CD14-positive monocyte (primary cell): Measurements from ENCODE around the gene EPSTI1. TPM values are rescaled to one million over a fixed set of nuclear protein-coding genes. Genes with fewer than 3 reads are reported as not detected.

Experiments used
- DNase-seq, 3 donors: peaks; one replicate each; pipeline ENCODE4 v3.0.0-alpha.2; 2011 to 2022
- H2AFZ ChIP-seq: 2 replicates; pipeline ENCODE4 v1.6.0; 2012; ENCODE audit warnings: mild to moderate bottlenecking, low read depth, low read length, inconsistent platforms; ENCODE audit not compliant: insufficient read depth, poor library complexity, severe bottlenecking
- H3K27ac ChIP-seq, 2 donors: 1 replicate in 1 of 2; 2 replicates in 1 of 2; pipeline ENCODE4 v1.5.1; 2012 to 2013; ENCODE audit warnings: low read length in 2 of 2, control low read depth in 1 of 2, inconsistent platforms in 1 of 2, low read depth in 1 of 2, mild to moderate bottlenecking in 1 of 2
- H3K27me3 ChIP-seq, 2 donors: one replicate each; pipeline versions ENCODE4 v1.6.0 to v1.6.1; 2011 to 2013; ENCODE audit warnings: low read length in 2 of 2; ENCODE audit not compliant: control insufficient read depth in 2 of 2, insufficient read depth in 2 of 2
- H3K36me3 ChIP-seq, 2 donors: replicated peaks in 1 of 2; 1 replicate in 1 of 2; 2 replicates in 1 of 2; pipeline versions ENCODE4 v1.5.1 to v1.6.1; 2012 to 2013; ENCODE audit warnings: low read length in 2 of 2, control low read depth in 1 of 2, inconsistent platforms in 1 of 2, mild to moderate bottlenecking in 1 of 2; ENCODE audit not compliant: insufficient read depth in 2 of 2, control insufficient read depth in 1 of 2
- H3K4me1 ChIP-seq, 2 donors: 1 replicate in 1 of 2; 2 replicates in 1 of 2; pipeline versions ENCODE4 v1.5.1 to v1.6.1; 2012 to 2013; ENCODE audit warnings: low read length in 2 of 2, control low read depth in 1 of 2, inconsistent platforms in 1 of 2, mild to moderate bottlenecking in 1 of 2, moderate library complexity in 1 of 2; ENCODE audit not compliant: insufficient read depth in 2 of 2, control insufficient read depth in 1 of 2
- H3K4me2 ChIP-seq: replicated peaks from 2 replicates; pipeline ENCODE3; 2012; ENCODE audit warnings: low read length, moderate library complexity, mild to moderate bottlenecking; ENCODE audit not compliant: poor library complexity, severe bottlenecking; ENCODE audit errors: extremely low read depth
- H3K4me3 ChIP-seq, 3 experiments: fragments of 200-600 bp in 1 of 3; sonication (generic) in 1 of 3; replicated peaks in 1 of 3; 1 replicate in 2 of 3; 2 replicates in 1 of 3; pipeline ENCODE4 v1.5.1; 2011 to 2013; ENCODE audit warnings: low read length in 3 of 3, mild to moderate bottlenecking in 3 of 3, control low read depth in 2 of 3, low read depth in 2 of 3, inconsistent platforms in 1 of 3, moderate library complexity in 1 of 3
- H3K79me2 ChIP-seq: 2 replicates; pipeline ENCODE4 v1.6.0; 2012; ENCODE audit warnings: mild to moderate bottlenecking, control low read depth, inconsistent platforms, low read length, moderate library complexity; ENCODE audit not compliant: insufficient read depth
- H3K9ac ChIP-seq: 2 replicates; pipeline ENCODE4 v1.6.0; 2017; ENCODE audit warnings: low read length, mild to moderate bottlenecking; ENCODE audit not compliant: insufficient read depth, poor library complexity, severe bottlenecking
- H3K9me3 ChIP-seq, 2 donors: replicated peaks in 1 of 2; 1 replicate in 1 of 2; 2 replicates in 1 of 2; pipeline versions ENCODE4 v1.5.1 to v1.6.1; 2012 to 2013; ENCODE audit warnings: low read length in 2 of 2, control low read depth in 1 of 2; ENCODE audit not compliant: control insufficient read depth in 1 of 2, insufficient read depth in 1 of 2
- H4K20me1 ChIP-seq: 2 replicates; pipeline ENCODE4 v1.6.0; 2012; ENCODE audit warnings: mild to moderate bottlenecking, low read length, control low read depth, moderate library complexity; ENCODE audit not compliant: insufficient read depth
- H3K27ac Mint-ChIP-seq, 7 donors: one replicate each; pipeline ENCODE4 v1.8.0; 2020; ENCODE audit warnings: mild to moderate bottlenecking in 7 of 7, mixed read lengths in 7 of 7, moderate library complexity in 6 of 7, inconsistent platforms in 2 of 7
- H3K27me3 Mint-ChIP-seq, 3 donors: one replicate each; pipeline ENCODE4 v1.8.0; 2021 to 2022; ENCODE audit warnings: low read depth in 3 of 3, mild to moderate bottlenecking in 3 of 3, mixed read lengths in 3 of 3, moderate library complexity in 3 of 3, inconsistent platforms in 1 of 3
- H3K36me3 Mint-ChIP-seq, 2 donors: one replicate each; pipeline ENCODE4 v1.8.0; 2020; ENCODE audit warnings: mixed read lengths in 2 of 2, inconsistent platforms in 1 of 2, mild to moderate bottlenecking in 1 of 2
- H3K4me1 Mint-ChIP-seq: one replicate; pipeline ENCODE4 v1.8.0; 2020; ENCODE audit warnings: mild to moderate bottlenecking, mixed read lengths
- H3K4me3 Mint-ChIP-seq, 2 donors: one replicate each; pipeline ENCODE4 v1.8.0; 2020; ENCODE audit warnings: mild to moderate bottlenecking in 2 of 2, mixed read lengths in 2 of 2, moderate library complexity in 1 of 2
- H3K9me3 Mint-ChIP-seq, 7 donors: one replicate each; pipeline ENCODE4 v1.8.0; 2020 to 2022; ENCODE audit warnings: mixed read lengths in 7 of 7, mild to moderate bottlenecking in 6 of 7, moderate library complexity in 6 of 7, inconsistent platforms in 2 of 7
- WGBS: methylation state at CpG from one replicate; pipeline ENCODE4 v1.1.5; 2013; ENCODE audit warnings: missing lambda C conversion rate; ENCODE audit not compliant: insufficient coverage; 5-methylcytosine and 5-hydroxymethylcytosine counted together
- intact Hi-C, 2 donors: fragments of 100-400 bp; cut with micrococcal nuclease; formaldehyde crosslinking; loops; one replicate each; pipeline versions ENCODE4 v1.15.0 to v1.15.1; 2023
- polyA plus RNA-seq, 3 donors: library from polyadenylated mRNA; depleted of rRNA in 1 of 3; unstranded in 2 of 3; stranded (reverse) in 1 of 3; fragments of 300-500 nt in 2 of 3; fragments of >200 nt in 1 of 3; fragmentation: Illumina TruSeq in 2 of 3; gene quantifications; 1 replicate in 2 of 3; 2 replicates in 1 of 3; pipeline ENCODE4 v1.2.3, GENCODE V29; 2012 to 2021
- TF ChIP-seq, protein P1 (sequence below): fragments of 200-600 bp; IDR thresholded peaks from one replicate; pipeline ENCODE4 v1.8.0; 2022; ENCODE audit warnings: antibody characterized with exemption, mild to moderate bottlenecking

EPSTI1 gene
- polyA plus RNA-seq, 3 donors, result 14.6 to 19.9 (median 16.4) TPM

DNA sequence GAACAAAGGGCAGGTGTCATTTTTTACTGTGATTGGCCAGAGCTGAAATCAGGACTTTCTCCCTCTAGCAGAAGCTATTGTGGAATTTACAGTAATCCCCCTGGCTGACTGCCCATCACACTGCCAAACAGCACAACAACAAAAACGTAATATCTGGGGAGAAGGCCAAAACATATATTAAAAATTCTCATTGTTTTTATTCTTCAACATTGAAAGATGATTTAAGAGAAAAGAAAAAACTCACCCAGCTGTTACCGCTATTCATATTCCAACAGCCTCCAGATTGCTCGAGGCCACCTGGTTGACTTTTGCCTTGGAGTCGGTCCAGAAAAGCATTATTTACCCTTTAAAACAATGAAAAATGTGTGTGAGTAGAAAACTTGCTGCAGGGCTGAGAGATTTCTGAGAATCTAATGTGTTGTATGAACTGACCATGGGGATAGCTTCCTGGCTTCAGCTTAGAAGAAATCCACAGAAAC is 97.2 kb downstream of the EPSTI1 start:
- H3K27me3 ChIP-seq, result no peaks in the 10 kb centered on the region
- H3K4me3 ChIP-seq, result no peak overlapping the region
- Mint-ChIP-seq H3K27me3 (no peaks in the 10 kb centered on the region), H3K9me3 (peaks cover 0 to 7% (median 4%) of the 10 kb centered on the region in 7 donors), H3K4me3 (no peak overlapping the region), H3K27ac (no peak overlapping the region), H3K36me3 (peaks cover 28 to 36% of the 10 kb centered on the region in 2 donors), H3K4me1 (peaks cover 12% of the 10 kb centered on the region)
- H3K9ac ChIP-seq, result no peak overlapping the region
- no peaks in the 10 kb centered on the region for H3K9me3 ChIP-seq
- TF ChIP-seq, protein P1, sequence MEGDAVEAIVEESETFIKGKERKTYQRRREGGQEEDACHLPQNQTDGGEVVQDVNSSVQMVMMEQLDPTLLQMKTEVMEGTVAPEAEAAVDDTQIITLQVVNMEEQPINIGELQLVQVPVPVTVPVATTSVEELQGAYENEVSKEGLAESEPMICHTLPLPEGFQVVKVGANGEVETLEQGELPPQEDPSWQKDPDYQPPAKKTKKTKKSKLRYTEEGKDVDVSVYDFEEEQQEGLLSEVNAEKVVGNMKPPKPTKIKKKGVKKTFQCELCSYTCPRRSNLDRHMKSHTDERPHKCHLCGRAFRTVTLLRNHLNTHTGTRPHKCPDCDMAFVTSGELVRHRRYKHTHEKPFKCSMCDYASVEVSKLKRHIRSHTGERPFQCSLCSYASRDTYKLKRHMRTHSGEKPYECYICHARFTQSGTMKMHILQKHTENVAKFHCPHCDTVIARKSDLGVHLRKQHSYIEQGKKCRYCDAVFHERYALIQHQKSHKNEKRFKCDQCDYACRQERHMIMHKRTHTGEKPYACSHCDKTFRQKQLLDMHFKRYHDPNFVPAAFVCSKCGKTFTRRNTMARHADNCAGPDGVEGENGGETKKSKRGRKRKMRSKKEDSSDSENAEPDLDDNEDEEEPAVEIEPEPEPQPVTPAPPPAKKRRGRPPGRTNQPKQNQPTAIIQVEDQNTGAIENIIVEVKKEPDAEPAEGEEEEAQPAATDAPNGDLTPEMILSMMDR, result no peak
- no peaks in the 10 kb centered on the region for H3K79me2 ChIP-seq
- H3K4me1 ChIP-seq, result peaks cover 20 to 23% of the 10 kb centered on the region in 2 donors
- H3K4me2 ChIP-seq, result no peak overlapping the region
- WGBS, result no CpG with 5 or more reads among the region's 4 CpGs
- intact Hi-C loops, result no loop called here
- H2AFZ ChIP-seq, result no peak overlapping the region
- H3K27ac ChIP-seq, result no peak overlapping the region
- DNase-seq, result no peak
- peaks cover 0 to 73% of the 10 kb centered on the region in 2 donors for H3K36me3 ChIP-seq
- H4K20me1 ChIP-seq, result no peaks in the 10 kb centered on the region

DNA sequence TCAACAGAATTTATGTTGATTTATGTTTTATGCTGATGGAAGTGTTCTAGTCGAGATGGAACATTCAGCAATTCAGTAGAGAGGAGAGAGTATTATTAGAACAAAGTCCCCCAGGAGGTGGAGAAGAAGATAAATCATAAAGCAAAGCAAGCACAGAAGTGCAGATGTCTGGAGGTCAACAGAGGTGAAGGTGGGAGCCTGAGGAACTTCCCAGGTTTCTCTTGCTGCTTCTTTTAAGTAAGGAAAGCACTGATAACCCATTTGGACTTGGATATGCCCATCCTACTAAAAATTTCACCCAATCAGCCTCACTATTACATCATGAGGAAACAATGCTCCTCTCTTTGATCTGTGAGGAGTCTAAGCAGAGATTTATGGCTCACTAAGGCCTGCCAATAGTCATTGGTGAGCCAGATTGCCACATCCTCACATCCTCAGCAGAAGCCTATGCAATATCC is 98.8 kb downstream of the EPSTI1 start:
- no peak overlapping the region for H3K27ac Mint-ChIP-seq
- H3K4me3 Mint-ChIP-seq, result no peak overlapping the region
- no peak overlapping the region for H3K4me3 ChIP-seq
- TF ChIP-seq, protein P1, result no peak
- H3K4me1 Mint-ChIP-seq, result peaks cover 12% of the 10 kb centered on the region
- no peaks in the 10 kb centered on the region for H3K27me3 Mint-ChIP-seq
- peak in 2 of 3 donors; percentile 22 to 56 for DNase-seq
- peaks cover 4 to 69% of the 10 kb centered on the region in 2 donors for H3K36me3 ChIP-seq
- no peaks in the 10 kb centered on the region for H4K20me1 ChIP-seq
- H3K79me2 ChIP-seq, result no peaks in the 10 kb centered on the region
- H3K9me3 Mint-ChIP-seq, result peaks cover 0 to 7% (median 4%) of the 10 kb centered on the region in 7 donors
- peak overlapping the region in 1 of 2 donors; percentile 77 for H3K27ac ChIP-seq
- WGBS, result 14% methylated on average over 1 of the region's 1 CpG
- peaks cover 20 to 23% of the 10 kb centered on the region in 2 donors for H3K4me1 ChIP-seq
- H3K9me3 ChIP-seq, result no peaks in the 10 kb centered on the region
- H3K27me3 ChIP-seq, result no peaks in the 10 kb centered on the region
- H3K9ac ChIP-seq, result no peak overlapping the region
- H3K36me3 Mint-ChIP-seq, result peaks cover 21 to 41% of the 10 kb centered on the region in 2 donors
- H3K4me2 ChIP-seq, result peak overlapping the region; percentile 46
- H2AFZ ChIP-seq, result no peak overlapping the region
- intact Hi-C loops, result no loop called here
